CD4-positive, alpha-beta T cell treated with Interleukin-12 subunit alpha and Interleukin-12 subunit beta, for 1 hour (primary cell): ENCODE measurements around the gene CFAP99.

Experiments
- DNase-seq: peaks from one replicate; pipeline ENCODE4 v3.0.0-alpha.2; 2020

Gene CFAP99

DNA sequence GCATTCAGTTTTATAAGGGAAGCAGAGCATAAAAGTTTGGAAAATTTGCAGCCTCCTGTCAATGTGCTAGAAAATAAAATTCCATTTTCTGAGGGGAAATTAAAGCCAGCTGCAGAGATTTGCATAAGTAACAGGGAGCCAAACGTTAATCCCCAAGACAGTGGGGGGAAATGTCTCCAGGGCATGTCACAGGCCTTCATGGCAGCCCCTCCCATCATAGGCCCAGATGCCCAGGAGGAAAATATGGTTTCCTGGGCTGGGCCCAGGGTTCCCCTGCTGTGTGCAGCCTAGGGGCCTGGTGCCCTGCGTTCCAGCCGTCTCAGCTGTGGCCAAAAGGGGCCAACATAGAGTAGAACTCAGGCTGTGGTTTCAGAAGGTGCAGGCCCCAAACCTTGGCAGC is 59.5 kb downstream of the CFAP99 start:
- no peak for DNase-seq

DNA sequence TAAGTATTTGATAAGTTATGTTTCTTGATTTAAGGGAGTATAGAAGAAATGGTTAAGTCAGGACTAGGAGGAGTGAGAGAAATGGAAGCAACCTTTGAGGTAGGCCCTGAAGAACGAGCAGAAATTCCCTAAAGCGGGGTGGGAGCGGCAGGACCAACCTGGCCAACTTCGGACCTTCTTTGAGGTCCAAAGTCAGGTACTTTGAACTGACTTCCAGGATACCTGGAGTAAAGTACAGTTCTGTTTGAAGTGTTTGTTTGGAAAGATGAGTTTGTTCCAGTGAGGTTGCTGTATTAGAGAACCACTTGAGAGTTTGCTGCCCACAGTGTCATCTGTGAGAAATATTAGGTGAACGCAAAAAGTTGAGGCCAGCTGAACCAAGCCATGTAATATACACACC is 61.9 kb downstream of the CFAP99 start:
- DNase-seq = no peak

DNA sequence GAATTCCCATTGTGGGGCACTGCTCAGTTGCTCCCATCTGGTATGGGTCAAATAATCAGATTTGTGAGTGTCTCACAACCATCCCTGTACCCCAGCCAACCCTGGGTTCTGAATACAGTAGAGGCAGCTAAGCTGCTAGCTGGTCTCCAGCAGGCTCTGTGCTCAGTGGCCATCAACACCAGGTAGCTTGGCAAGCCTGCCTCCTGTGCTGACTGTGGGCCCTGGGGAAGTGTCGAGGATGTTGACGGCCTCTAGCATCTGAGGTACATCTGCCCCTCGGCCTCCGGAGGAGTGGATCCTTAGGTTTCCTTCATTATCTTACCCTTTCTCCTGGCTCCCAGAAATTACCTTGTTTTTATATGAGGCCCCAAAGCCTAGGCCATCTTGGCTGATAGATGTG is 63.4 kb downstream of the CFAP99 start:
- no peak for DNase-seq

DNA sequence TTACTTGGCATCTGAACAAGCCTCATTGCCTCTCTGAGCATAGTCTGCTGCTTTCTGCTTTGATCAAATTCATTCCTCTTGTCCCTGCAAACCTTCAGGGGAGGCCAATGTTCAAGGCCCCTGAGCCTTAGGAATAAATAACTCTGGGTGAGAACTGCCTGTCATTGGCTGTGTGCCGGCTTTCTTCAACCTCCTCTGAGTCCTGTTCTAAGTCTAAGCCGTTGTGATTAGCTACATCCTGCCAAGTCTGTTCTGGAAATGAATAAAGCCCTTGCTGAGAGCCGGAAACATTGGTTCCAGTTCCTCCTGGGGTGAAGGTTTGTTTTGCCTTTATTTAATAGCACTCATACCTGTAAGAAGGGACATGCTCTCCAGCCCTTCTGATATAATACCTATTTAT is 63.9 kb downstream of the CFAP99 start:
- DNase-seq = peak; percentile 9

DNA sequence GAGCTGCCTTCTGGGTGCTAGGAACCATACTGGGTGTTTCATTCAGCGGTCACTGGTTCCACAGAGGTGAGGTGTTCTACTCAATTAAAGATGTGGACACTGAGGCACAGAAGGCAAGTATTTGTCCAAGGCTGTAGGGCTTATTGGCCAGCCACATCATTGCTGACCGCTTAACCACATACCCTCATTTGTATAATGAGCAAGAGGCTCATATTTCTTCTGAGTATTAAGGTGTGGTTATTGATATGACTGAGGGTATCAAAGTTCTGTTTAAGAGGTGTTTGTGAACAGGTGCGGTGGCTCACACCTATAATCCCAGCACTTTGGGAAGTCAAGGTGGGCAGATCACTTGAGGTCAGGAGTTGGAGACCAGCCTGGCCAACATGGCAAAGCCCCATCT is 64.5 kb downstream of the CFAP99 start:
- DNase-seq = no peak

DNA sequence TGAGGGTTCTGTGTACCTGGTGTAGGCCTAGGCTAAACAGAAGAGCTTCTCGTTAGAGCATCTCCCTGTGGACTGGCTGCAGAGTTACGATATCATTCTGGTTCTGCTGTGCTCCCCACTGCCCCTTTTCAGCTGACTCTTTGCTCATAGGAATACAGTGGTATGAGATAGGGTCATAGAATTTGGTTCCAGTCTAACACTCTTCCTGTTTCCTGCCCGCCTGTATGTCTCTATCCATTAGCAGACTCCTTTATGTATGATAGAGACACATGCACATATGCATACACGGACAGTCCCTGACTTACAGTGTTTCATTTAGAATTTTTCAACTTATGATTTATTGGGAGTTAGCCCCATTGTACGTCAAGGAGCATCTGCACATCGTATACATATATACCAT is 65.4 kb downstream of the CFAP99 start:
- no peak for DNase-seq

DNA sequence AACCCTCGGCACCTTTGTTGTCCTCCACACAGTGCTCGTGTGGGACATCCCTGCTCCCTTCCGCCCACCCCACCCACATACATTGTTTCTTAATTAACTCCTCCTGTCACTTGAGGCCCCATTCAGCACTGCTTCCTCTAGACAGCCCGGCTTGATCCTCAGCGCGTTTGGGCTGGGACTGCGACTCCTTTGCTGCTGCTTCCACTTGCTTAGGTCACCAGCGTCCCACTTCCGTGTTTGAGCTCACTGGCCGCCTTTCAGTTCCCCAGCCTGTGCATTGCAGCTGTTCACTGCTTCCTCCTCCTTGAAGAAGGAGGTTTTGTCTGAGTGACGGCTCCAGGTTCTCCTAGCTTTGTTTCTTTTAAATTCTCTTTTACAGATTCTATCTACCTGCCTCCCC is 66.2 kb downstream of the CFAP99 start:
- DNase-seq = peak; percentile 69

DNA sequence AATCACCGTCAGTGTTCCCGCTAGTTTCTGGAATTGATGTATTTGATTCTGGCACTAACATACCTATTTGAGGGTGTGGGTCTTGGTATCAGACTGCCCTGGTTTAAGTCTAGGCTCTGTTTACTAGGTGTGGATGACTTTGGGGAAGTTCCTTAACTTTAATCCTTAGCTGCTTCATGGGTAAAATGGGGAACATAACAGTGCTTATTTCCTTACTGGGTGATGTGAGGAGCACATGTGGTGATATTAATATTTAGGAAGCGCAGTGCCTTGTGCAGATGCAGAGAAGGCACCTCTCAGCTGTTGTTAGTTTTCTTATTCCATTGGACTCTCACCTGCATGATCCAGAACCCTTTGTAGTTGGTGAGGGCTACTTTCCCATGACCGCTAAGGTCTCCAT is 67.2 kb downstream of the CFAP99 start:
- no peak for DNase-seq

DNA sequence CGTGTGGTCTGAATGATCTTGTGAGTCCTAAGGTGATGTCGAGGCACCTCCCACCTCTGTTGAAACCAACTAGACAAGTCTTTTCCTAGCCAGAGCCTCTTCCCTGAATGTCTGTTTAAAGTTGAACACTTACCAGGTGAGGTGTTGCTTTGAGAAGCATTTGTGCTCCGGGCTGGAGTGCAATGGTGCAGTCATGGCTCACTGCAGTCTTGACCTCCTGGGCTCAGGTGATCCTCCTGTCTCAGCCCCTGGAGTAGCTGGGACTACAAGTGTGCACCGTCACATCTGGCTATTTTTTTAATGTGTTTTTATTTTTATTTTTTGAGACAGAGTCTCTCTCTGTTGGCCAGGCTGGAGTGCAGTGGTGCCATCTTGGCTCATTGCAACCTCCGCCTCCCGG is 68.2 kb downstream of the CFAP99 start:
- DNase-seq = no peak

DNA sequence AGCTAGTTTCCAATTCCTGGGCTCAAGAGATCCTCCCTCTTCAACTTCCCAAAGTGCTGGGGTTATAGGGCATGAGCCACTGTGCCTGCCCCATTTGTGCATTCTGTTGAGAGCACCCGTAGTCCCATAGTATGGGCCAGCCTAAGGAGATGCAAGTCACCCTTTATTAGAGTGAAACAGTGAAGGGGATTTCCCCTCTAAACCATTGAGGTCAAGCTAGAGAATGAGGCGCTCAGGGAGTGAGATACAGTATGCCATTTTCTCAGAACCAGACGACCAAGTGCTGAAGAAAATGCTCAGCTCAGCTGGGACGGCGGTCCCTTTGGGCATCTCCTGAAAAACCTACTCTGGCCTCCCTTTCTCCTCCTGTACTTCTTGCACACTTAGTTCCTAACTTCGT is 68.9 kb downstream of the CFAP99 start:
- DNase-seq = peak; percentile 11

DNA sequence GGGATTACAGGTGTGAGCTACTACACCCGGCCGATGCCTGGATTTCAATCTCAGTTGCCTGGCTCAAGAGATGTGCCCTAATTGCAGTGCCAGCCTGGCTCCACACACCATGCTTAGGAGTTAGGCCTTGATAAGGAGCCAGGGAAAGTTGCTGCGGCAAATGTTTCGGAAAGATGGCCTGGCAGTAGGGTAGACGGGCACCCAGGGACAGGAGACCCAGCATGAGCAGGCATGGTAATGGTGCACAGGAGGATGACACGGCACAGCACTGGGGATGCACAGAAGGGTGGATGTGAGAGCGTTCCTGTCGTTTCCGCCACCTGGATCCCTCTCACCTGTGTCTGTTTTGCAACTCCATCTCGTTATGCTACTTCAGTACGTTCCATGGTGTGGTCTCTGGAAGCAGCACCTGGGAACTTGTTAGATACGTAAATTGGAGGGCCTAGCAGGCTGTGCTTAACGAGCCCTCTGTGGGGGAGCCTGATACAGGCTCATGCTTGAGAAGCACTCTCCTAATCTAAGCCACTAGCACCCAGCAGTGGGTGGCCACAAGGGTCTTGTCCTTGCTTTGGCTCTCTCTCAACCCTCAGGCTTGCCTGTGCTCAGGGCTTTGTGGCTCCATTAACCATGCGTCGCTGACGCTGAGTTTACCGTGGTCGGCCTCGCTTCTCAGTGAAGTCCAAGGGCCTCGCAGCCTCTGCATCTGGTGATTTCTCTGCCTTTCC is 70.5 kb downstream of the CFAP99 start:
- no peak for DNase-seq

DNA sequence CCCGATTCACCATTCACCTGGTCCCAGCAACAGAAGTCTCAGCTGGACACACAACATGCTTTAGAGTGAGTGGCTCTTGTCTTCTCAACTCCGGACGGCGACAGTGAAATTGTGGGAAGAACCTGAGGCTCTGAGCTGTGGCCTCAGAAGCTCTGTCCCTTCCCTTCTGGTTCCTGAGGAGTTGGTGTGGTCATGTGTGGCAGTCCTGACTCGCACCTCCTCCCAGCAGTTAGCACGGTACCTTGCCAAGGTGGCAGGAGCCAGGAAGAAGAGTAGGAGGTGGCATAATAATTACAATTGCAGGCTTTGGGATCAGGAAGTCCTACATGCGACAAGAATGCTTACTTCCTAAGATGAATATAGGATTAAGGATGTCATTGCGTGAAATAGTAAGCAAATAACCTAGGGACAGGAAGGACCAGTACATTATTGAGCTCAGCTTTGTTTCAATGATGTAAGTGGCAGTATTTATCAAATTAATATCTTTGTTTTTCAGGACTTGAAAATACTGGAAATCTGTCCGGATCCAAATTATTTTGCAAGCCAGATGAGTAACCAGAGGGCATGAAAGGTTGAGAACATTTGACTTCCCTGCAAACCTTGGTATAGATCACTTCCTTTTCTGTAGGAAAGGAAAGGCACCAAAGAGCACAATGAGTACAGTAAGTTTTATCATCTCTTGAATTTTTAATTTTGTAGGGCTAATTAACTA is 71.2 kb downstream of the CFAP99 start:
- DNase-seq = no peak

DNA sequence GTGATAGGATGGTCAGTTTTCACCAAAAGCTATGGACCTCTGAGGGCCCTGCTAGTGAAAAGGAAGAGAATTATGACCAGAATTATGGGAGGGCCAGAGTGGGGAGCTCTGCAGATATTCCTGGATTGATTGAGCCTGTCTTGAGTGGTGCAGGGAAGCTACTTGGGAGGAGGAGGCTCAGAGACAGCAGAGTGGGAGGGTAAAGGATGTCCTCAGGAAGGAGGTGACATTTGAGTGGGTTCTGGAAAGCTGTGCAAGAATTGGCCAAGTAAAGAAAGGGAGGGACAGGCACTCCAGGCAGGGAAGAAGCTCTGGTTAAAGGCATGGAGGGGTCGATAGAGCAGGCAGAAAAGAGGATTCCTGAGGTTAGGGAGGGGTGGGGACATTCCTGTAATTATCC is 74.2 kb downstream of the CFAP99 start:
- no peak for DNase-seq

DNA sequence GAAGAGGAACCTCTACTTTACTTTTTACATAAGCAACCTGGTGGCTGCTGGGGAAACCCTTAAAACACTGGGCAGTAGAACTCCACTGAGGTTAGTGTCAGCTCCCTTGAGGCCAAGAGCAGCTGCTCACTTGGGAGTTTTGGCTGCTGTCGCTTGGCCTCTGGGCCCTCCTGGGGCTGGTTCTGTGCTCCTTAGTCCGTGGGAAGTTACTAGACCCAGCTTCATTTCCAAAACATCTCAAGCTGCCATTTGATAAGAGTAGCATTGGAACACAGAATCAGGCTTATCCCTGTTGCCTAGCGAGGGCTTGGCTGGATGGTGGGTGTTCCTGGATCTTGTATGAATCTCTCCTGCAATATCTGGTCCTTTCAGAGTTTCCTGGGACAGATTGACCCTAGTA is 76.2 kb downstream of the CFAP99 start:
- no peak for DNase-seq

DNA sequence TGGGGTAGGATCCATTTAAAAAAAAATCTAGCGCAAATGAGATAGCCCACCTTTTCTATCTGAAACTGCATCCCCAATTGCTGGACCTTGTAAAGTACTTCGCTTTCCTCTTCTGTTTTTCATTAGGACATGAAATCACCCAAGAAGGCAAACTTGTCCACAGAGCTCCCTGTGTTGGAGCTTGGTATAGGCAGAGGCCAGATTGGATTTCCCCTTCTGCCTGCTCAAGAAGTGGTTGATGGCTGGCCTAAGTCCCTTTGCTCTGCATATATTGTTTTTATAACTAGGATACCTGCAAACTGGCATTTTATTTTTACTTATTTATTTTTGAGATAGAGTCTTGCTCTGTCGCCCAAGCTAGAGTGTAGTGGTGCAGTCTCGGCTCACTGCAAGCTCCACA is 78.6 kb downstream of the CFAP99 start:
- DNase-seq = no peak

DNA sequence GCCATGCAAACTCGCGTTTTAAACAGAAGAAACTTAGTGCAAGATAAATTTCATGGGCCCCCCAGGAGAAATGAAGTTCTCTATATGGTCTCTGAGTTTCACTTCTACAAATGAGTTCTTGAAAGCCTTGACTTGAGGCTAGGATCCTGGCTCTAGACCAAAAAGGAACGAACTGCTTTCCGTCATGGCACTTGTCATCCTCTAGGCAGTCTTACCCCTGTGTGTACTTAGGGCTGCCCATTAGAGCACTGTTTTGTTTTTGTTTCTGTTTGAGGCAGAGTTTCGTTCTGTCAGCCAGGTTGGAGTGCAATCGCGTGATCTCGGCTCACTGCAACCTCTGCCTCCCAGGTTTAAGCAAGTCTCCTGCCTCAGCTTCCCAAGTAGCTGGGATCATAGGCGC is 79.2 kb downstream of the CFAP99 start:
- DNase-seq = no peak

DNA sequence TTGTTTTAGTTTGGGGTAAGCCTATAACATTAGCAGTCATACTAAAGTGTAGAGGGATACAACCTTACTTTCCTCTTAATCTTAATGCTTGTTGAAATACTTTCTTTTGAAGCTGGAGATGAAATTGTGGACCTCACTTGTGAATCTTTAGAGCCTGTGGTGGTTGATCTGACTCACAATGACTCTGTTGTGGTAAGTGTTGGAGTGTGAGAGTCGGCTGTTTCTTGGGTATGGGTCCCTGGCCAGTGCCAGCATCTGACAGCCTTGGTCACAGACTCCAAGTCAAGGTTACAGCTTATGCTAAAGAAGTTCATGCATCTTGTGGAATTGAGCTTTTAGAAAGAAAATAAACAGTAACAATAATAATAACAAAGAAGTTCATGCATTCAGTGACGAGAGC is 81.8 kb downstream of the CFAP99 start:
- DNase-seq = no peak

DNA sequence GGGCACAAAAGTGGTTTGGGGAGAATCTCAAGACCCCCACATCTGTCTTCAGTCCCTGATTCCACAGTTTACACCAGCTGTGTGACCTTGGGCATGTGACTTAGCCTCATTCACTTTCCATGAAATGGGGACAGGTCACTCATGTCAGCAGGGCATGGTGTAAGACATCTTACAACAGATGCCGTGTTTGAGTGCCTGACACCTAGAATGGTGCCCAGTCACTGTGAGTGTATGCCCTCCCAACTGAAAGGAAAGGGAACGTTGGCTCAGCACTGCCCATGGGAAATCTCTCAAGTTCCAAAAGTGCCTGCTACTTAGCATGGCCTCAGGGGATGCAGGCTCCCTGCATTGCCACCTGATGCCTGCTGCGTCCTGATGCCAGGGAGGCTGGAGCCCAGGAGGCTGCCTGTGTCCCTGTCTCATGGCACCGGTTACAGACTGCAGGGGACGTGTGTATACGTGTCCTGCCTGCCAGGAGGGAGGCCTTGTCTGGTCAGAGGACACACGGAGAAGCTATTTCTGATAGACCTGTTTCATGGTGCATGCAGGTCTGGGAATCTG is 82.4 kb downstream of the CFAP99 start:
- no peak for DNase-seq

DNA sequence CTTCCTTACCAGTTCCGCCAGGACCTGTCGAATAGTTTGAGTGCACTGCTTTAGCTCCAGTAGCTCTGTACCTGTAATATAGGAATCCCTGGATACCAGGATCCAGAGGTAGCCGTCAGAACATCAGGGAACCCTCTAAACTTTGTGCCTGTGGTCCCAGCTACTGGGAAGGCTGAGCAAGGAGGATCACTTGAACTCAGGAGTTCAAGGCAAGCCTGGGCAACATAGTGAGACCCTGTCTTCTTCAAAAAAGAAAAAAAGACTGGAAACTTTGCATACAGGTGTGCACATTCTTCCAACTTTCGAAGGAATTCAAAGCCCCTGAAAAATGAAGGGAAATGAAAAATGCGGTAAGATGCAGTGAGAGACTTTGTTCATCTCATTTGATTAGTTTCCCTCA is 85.1 kb downstream of the CFAP99 start:
- no peak for DNase-seq

DNA sequence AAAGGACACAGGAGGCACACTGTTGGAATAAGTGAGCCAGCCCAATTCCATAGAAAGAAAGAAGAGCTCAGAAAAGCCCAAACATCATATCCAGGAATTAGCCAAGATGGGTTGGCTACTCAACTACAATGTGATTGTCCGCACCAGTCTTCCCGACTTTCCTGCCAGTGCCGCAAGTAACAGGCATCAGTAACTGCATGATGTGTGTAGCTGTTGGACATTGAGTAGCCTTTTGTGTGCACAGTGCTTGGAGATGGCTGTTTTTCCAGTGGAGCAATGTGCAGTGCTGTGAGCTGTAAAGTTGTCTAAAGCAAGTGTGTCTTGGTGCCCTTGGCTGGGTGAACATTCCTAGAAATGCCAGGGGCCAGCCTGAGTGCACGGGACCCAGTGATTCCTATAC is 88.5 kb downstream of the CFAP99 start:
- DNase-seq = no peak

DNA sequence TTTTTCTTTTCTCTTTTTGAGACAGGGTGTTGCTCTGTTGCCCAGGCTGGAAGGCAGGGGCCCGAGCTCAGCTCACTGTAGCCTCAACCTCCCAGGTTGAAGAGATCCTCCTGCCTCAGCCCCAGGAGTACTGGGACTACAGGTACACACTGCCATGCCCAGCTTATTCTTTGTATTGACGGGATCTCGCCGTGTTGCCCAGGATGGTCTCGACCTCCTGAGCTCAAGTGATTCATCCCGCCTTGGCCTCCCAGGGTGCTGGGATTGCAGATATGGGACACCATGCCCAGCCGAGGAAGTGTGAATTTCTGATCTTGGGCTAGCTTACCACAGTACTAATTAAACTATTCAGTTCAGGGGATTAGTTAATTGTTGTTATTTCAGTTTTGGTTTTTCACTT is 89.1 kb downstream of the CFAP99 start:
- DNase-seq = no peak

DNA sequence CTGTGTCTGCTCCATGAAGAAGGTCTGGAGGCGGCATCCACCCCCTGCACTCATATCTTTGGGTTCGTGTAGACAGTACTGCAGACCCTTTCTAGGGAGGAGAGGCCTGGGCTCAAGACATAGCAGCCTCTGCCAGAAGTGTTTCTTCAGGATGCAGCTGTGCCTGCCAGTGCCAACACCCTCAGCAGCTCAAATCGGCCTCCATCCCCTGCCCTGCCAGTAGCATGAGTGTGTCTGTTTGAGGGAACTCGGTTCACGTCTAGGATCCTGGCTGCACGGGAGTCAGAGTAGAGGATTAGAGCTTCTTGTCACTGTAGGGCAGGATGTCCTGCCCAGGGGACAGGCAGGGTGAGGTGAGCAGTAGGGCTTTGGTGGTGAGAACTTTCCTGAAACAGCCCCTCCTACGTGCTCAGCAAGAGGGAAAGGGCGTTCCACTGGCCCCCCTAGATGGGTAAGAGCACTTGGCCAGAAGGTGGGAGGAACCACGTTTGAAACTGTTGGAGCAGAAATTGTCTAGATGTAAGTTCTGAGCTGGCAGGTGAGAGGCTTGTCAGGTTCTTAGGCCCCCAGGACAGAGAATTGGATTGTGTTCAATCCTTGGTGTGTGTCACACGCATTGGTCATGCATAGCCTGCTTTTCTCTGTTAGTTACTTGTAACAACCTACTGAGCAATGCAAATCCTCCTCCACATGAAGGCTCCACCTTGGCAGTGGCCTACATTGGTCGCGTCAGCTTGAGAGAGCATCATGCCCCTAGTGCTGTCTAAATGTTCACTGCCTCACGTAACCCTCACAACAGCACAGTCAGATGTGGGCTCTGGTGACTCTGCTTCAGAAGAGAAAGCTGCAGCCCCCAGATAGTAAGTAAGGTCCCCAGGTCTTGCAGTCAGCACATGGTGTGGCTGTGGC is 91.8 kb downstream of the CFAP99 start:
- DNase-seq = no peak

DNA sequence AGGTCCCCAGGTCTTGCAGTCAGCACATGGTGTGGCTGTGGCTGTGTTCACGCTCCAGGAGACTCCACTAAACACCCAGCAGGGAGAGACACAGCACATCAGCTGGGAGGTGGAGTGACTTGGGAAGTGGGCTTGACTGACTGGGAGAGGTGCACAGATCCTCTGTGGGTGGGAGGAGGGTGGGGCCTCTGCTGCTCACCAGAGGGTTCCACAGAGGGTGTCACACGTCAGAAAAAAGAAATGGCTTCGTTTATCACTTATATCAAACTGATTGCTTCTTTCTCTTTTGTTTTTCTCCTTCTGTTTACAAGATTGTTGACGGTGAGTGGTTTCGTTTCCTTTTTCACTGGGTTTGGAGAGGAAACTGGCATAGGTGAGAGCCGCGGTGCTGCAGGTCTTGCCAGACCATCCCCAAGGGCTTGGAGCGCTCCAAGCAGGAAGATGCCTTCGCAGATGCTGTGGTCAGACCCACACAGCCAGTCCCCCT is 92.9 kb downstream of the CFAP99 start:
- peak; percentile 15 for DNase-seq
